NCI-H1694 (cell line): ENCODE measurements around the gene VWDE.
"Not testable (repeated sequence)": the region's sequence is repeated elsewhere in the genome, so short reads cannot be mapped to it uniquely, and the experiment has no call there.

Experiments
- DNase-seq: peaks from one replicate; lab custom pipeline; 2025; lab: John Stamatoyannopoulos, UW

Gene VWDE

DNA sequence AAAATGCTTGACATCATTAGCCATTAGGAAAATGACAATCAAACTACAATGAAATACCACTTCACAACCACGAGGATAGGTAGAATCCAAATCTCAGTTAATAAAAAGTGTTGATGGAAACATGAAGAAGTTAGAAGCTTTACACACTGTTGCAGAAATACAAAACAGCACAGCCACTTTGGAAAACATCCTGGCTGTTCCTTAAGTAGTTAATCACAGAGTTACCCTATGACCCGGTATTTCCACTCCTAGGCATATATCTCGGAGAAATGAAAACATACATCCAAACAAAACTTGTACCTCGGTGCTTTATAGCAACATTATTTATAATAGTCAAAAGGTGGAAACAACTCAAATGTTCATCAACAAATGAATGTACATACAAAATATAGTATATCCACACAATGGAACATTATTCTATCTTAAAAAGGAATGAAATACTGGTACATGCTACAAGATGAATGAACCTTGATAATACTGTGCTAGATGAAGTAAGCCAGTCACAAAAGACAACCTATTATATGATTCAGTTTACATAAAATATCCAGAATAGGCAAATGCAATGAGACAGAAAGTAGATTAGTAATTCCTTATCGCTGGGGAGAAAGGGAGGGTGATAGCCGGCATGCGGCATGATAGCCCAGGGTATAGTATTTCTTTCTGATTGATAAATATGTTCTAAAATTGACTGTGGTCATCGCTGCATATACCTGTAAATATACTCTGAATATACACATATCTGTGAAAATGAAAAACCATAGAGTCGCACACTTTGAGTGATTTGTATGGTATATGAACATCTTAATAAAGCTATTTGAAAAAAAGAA is 1.9 kb downstream of the VWDE start:
- DNase-seq: no peak

DNA sequence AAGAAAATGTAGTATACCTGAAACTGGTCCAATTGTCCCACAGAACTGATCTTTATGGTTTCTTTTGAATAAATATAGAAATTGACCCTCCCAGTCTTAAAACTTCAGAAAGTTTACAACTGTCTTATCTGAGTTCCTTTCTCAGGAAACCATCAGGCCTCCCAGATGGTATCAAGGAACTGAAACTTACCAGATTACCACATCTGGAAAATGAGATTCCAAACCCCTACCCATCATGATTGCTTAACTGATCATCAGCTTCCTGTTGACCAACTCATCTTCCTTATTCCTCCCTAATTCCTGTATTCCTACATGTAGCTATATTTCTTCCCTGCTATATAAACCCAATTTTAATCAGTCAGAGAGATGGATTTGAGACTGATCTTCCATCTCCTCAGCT is 5.5 kb downstream of the VWDE start:
- no peak for DNase-seq

DNA sequence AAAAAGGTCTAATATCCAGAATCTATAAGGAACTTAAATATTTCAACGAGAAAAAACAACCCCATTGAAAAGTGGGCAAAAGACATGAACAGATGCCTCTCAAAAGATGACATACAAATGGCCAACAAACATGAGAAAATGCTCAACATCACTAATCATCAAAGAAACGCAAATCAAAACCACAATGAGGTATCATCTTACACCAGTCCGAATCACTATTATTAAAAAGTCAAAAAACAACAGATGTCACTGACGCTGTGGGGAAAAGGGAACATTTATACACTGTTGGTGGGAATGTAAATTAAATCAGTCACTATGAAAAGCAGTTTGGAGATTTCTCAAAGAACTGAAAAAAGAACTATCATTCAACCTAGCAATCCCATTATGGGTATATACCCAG is 6.0 kb downstream of the VWDE start:
- no peak for DNase-seq

DNA sequence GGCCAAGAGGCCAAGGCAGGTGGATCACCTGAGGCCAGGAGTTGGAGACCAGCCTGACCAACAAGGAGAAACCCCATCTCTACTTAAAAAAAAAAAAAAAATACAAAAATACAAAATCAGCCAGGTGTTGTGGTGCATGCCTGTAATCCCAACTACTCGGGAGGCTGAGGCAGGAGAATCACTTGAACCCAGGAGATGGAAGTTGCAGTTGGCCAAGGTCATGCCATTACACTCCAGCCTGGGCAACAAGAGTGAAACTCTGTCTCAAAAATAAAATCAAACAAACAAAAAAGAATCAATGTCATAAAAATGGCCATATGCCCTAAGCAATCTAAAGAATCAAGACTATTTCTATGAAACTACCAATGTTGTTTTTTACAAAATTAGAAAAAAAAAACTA is 7.0 kb downstream of the VWDE start:
- DNase-seq: not testable (repeated sequence)

DNA sequence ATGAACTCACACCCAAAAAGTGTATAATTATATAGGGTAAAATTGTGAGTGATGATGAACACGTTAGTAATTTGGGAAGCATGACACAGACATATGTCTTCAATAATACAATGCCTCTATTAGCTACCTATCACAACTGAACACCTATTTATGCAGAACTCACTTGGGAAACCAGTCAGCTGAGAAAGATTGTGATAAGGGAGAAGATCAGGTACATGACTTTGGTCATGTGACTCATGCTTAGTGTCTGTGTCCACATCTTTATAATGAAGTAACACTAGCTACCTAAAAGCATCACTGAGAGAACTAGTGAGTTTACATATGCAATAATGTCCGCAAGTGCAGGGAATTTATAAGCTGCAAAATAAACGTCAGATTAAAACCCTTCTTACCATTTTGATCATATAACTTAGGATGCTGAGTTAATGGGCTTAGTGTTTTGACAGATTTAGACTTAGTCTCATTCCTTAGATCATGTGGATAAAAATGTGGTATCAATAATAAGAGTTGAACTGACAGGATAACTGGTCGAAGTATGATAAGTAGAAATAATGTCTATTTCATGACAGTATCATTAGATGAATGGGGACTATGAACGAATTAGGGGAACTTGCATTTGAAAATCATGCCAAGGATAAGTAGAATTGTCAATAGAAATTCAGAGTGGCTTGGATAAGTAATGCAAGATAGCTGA is 11.6 kb downstream of the VWDE start:
- DNase-seq: no peak

DNA sequence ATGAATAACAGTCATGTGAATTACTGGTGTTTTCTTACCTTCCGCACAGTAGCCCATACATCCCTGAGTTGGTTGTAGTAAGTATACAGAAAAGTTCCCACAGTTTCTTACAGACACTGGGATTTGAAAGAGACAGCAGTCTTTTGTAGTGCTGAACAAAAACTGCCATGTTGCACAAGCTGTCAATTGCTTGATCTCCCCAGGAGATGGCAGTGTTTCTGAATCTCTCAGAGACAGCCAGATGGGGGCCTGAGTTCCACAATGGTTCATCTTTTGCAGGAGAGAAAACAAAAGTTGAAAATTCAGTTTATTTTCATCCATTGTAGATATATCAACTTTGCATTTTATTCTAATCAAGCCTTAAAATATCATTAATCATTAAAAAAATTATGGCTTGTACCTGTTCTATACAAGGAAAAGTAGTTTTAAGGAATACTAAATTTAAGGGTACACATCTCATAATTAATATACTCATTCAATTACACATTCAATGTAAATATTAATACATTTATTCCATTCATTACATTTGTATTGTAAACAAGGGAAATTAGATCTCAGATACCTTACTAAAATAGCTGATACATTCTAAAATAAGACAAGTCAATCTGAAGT is 14.5 kb downstream of the VWDE start:
- DNase-seq: peak; percentile 41

DNA sequence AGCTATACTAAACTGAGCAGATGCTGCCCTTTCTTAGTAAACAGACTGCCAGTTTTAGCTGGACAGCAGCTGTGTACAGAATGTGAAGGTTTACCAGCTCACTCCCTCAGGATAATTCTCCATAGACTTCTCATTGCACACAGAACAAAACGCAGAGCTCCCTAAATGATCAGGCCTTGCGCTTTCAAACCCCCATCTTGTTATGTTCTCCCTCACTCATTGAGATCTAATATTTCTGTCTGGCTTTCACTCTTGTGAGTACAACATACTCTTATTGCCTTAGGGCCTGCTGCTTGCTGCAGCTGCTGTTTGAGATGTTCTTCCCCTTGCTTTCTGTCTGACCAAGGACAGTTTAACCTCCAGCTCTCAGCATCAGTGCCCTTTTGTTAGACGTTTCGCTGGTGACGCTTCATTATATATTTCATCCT is 17.3 kb downstream of the VWDE start:
- peak; percentile 46 for DNase-seq

DNA sequence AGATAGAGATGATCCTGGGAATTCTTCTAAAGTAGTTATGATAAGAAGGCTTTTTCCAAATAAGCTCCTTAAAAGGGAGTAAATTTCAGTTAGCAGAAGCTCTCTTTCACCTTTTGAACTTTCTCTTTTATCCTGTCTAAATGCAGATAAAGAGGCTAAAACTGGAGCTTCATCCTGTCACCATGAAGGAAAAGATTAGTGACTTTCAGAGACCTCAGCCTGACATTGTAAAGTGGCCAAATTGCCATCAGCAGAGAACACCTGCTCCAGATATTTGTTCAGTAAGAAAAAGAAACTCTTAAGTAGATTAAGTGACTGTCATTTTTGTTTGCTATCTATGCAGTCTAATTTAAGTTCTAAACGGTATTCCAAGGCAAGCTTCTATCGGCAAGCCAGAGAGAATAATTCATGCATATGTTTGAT is 18.3 kb downstream of the VWDE start:
- DNase-seq: no peak

DNA sequence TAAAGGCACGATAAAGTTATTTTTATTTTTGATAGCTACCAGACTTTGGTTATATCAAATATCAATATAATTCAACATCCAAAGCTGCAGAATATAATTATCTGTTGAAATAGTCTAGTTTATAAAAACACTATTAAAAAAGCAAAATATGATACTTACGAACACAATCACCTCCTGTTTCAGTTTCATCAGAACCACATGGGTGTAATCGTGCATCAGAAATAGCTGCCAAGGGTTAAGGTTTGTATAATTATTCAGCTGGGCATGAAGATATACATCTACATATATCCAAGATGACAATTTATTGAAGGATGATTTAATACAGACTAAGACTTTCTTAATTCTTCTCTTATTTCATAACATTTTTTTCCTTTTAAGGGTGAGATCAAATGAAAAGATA is 20.3 kb downstream of the VWDE start:
- DNase-seq: no peak

DNA sequence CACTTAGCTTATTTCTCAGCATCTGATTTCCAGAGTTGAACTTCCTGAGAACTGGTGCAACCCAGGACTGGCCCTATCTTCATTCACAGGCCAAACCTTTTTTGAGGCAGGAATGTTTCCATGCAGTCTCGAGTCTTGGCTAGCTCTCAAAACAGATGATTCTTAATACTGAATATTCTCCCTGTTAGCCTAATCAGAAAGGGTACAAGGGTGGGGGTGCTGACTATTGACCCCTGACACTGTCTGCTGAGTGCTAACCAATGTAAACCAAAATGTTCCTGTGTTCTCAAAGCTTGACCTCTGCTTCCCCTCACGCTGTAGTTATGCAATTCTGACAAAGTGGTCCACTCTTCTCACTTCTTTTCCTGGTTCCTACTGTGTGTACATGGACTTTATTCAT is 25.3 kb downstream of the VWDE start:
- DNase-seq: no peak

DNA sequence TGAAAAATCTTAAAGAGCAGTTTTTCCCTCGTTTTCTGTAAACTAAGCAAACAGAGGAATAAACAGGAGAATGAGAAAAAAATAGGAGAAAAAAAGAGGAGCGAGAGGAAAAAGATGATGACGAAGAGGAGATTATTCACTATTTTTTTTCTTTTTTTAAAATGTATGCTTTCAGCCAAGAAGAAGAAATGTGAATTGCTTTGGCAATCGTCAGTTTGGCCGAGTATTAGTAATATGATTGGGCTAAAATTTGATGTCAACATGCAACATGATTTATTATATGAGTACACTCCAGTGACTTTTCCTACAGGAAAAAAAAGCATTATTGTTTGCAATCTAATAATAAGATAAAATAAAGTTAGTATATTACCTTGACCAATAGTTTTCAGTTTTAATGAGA is 26.3 kb downstream of the VWDE start:
- DNase-seq: no peak

DNA sequence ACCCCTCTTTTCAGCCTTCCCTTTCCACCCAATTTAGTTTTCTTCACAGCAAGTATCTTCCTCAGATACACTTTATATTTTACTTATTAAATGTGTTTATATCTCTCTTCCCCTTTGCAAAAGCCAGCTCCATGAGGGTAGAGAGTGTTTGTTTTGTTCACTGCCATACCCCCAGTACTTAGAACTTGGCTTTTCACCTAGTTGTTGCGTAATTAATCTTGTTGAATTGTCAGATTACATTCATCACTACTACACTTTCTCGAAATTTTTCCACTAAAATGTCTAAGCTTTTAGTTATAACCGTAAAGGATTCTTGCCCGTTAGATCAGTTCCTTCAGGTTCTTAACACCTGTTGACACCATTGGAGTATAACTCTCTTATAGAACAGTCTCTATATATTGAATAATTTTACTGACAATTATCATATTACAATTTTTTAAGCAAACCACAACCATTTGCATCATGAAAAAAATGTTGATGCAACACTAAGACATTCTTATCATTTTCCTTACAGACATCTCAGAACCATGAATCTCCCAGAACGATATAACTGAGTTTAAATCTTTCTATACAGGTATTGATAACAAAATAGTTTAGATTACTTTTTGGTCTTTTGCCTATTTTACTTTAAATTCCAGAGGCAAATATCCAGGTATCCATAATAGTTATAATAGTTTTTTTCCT is 29.9 kb downstream of the VWDE start:
- DNase-seq: no peak

DNA sequence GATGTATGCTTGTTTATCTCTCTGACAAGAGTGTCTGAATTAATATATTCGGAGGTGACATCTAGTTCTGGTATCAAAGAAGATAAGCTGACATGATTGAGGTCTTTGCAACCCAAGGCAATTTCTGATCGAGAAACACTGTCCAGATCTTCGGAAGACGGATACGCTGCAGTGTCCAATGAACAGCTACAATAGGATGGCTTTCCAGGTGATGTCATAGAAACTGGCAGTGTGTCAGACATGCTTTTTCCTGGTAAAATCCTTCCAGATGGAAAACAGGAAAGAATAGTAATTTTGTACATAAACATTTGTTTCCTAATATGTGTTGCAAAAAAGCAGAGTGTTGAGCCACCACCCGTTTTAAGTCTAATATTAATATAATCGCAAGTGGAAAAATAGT is 33.4 kb downstream of the VWDE start:
- DNase-seq: no peak

DNA sequence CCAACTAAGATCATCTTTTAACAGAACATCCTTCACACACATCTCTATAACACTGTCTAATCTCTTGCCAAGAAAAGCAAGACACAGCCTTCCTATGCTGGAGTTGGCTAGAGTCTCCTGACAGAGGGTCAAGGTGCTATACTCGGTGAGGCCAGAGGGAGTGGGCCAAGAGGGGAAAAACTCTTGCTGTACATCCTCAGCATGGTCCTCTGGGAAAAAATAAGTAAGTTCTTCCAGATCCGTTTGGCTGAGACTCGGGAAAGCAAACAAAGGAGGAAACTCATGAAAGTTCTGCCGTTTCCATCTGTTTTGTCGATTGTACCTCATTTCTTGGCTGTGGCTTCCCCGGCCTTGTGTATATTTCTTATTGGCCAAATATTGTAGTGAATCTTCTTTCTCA is 33.9 kb downstream of the VWDE start:
- no peak for DNase-seq

DNA sequence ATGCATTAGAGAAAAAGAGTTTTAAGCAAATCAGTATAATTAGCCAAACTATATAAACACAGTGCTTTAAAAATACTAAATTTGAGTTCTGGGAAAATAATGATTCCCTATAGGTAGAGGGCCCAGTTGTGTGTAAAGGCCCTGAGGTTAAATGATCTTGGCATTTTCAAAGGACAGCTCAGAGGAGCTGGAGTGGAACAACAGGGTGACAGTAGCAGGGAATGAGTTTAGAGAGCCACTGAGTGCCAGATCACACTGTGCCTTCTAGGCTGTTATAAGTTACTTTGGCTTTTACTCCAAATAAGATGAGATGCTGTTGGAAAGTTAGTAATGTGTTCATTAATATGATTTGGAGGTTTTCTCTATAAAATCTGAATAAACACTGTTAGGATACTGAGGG is 34.6 kb downstream of the VWDE start:
- no peak for DNase-seq

DNA sequence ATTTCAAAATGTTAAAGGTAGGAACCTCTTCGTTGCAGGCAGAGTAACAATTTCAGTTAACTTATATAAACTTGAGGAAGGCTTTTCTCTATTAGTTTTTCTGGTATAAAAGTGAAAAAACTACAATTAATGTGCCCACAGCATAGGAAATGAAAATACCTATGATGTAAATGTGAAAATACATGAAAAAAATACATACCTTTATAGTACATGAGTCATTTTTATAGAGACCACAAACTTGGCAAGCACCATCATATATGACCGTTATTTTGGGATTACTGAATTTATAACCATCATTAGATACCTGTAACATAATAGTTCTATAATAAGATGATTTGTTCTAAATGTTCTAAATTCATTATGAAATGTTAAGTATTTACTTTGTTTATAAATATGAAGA is 42.7 kb downstream of the VWDE start:
- no peak for DNase-seq

DNA sequence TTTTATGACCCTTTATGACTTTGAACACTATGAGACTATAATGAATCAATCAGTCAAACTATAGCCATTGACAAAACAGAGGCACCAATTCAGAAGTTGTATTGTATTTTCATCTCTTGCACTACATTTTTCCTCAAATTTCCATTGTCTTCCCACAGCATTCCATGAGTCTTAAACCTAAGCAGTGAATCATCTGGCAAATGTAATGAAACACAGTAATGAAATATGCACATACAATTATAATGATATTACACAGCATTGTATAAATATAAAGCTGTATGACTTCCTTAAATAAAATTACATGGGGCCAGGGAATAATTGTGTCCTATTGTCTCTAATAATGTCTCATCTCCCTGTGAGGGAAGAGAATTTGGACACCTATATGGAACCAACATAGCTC is 45.0 kb downstream of the VWDE start:
- DNase-seq: no peak

DNA sequence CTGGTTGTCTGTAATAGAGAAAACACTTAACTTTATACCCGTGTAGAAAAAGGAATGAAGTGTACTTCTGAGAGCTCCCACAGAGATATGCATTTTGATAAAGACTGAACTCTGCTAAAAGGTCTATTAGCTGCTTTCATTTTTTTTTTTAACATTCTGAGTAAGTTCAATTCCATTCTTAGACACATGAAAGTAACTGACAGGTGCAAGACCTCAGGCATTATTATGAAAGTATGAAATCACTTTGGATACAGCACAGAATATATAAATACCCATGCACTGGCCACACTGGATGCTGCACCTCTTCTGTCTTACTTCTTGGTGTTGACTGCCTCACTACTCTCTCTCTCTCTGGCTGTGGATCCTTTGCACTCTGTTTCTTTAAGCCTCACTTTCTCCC is 46.2 kb downstream of the VWDE start:
- no peak for DNase-seq

DNA sequence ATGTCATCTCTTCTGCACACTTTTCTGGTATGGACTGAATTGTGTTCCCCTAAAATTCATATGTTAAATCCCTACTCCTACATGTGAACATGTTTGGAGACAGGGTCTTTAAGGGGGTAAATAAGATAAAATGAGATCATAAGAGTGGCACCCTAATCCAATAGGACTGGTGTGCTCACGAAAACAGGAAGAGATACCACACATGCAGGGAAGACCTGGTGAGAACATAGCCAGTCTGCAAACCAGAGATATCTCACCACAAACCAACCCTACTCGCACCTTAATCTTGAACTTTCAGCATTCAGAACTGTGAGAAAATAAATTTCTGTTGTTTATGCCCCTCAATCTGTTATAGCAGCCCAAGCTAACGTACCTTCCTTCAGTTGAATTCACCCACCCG is 51.8 kb downstream of the VWDE start:
- DNase-seq: no peak

DNA sequence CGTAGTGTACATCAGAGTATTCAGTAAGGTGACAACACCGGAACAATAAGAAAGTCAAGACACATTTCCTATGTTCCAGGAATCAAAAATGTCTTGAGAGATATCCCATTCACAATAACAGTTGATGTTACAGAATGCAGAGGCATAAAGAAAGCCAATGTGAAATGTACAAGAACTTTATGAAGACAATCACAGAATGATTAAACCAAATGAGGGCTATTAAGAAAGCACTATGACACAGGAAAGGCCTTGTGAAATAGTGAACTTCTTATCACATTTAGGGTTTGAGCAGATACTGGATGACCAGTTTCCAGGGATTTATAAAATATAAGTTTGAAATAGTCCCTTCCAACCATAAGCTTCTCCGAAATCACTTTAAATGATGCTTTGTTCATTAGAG is 52.7 kb downstream of the VWDE start:
- no peak for DNase-seq

DNA sequence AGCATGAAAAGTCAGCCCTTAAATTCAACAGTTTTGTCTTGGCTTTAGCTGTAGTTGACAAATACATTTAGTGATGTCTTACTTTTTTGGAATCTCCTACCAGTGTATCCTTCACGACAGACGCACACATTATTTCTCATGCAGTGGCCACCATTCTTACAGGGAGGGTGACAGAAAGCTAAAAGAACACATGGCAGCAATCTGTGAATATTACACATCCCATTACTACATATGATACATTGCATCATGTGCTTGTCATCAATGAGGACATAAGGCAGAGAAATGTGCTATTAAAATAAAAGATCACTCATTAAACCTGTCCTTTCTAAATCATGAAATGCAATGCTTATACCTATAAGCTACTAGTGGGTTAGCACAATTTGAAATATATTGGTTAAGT is 66.6 kb downstream of the VWDE start:
- no peak for DNase-seq

DNA sequence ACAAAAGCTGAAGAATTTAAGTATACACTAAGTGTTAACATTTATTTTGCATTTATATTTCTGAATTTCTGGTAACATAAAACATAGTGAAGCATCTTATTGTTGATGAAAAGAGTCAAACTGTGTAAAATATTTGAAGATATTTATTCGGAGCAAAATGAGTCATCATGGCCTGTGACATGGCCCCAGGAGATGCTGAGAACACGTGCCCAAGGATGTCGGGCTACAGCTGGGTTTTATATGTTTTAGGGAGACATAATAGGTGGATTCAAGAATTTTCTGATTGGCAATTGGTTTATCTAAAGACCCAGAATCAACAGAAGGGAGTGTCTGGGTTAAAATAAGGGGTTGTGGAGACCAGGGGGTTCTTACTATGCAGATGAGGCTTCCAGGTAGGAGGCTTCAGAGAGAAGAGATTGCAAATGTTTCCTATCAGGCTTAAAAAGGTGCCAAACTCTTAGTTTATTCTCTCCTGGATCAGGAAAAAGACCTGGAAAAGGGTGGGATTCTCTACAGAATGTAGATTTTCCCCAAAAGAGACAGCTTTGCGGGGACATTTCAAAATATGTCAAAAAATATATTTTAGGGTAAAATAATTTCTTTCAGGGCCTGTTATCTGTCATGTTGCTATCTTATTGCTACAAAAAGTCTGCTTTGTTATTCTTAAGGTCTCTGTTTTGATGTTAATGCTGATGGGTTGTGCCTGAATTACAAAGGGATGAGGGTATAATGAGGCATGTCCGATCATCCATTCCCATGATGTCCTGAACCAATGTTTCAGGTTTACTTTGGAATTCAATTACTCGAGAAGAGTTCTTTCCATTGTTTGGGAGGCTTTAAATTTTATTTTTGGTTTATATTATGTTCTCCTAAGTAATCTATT is 74.5 kb downstream of the VWDE start:
- no peak for DNase-seq
